ENCODE data around the gene RHBG. TPM values are rescaled to one million over a fixed set of nuclear protein-coding genes. Genes with fewer than 3 reads are reported as not detected.

The RHBG gene
- total and polyA plus RNA-seq, 2 of the 4 experiments (the other 2 are of a cell fraction) = not detected

DNA sequence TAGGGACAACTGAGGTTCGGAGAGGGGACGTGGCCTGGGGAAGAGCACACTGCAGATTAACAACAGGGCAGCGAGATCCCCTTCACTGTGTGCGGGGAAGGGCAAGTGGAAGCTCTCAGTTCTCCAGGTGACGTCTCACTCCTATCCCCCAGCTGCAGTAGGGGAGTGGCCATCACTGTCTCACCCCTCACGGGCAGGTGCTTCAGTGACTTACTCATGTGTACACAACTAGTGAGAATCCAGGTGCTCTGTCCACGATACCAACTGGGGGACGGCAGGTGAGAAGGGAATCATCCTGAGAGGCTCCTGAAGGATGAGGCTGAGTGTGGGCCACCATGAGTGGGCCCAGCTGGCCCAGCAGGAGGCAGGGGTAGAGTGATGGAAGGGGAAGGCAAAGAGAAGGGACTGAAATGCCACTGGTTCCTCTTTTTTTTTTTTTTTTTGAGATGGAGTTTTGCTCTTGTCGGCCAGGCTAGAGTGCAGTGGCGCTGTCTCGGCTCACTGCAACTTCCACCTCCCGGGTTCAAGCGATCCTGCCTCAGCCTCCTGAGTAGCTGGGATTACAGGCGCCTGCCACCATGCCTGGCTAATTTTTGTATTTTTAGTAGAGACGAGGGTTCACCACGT lies 25.9 kb downstream of the RHBG start:
- Histone ChIP-seq H2BK120ac (ENCODE audit: low read depth, low read length) (no peak overlapping the region), H3K56ac (ENCODE audit: extremely low read depth, insufficient read depth, low read length) (no peak overlapping the region), H3K4me3 (ENCODE audit: insufficient read depth, low read depth, low read length) (no peak overlapping the region), H3K9ac (ENCODE audit: low read depth, low read length) (no peak overlapping the region), H2AK9ac (replicated peaks; ENCODE audit: low read depth, low read length, poor library complexity) (no peak overlapping the region), H2BK15ac (ENCODE audit: low read depth, low read length) (no peak overlapping the region), H4K5ac (ENCODE audit: low read depth, low read length) (no peak overlapping the region), H3K9me1 (ENCODE audit: insufficient read depth, low read length) (no peaks in the 10 kb centered on the region), H2AFZ (replicated peaks; ENCODE audit: low read length, poor library complexity) (no peak overlapping the region), H3K27ac (ENCODE audit: insufficient read depth, low read length) (no peak overlapping the region), H2BK5ac (ENCODE audit: low read depth, low read length, poor library complexity, severe bottlenecking) (no peak overlapping the region), H3K36me3 (ENCODE audit: control insufficient read depth, insufficient read depth, low read length) (no peaks in the 10 kb centered on the region), H3K4me1 (ENCODE audit: control insufficient read depth, insufficient read depth, low read length) (no peaks in the 10 kb centered on the region), H3K9me3 (ENCODE audit: control insufficient read depth, insufficient read depth, low read length) (no peaks in the 10 kb centered on the region), H3K27me3 (ENCODE audit: control insufficient read depth, insufficient read depth, low read length) (peaks cover 61% of the 10 kb centered on the region), H2AK5ac (ENCODE audit: low read depth, low read length) (no peak overlapping the region), H4K91ac (ENCODE audit: insufficient read depth, low read depth, low read length) (no peak overlapping the region), H3K23ac (ENCODE audit: low read depth, low read length) (no peak overlapping the region), H3K18ac (ENCODE audit: low read depth, low read length) (no peak overlapping the region), H3K14ac (replicated peaks; ENCODE audit: low read depth, low read length) (no peak overlapping the region), H4K8ac (ENCODE audit: low read depth in 2 of 2, low read length in 2 of 2) (no peak overlapping the region), H3K4me2 (ENCODE audit: low read depth, low read length) (no peak overlapping the region), H3K4ac (ENCODE audit: low read depth, low read length) (no peak overlapping the region), H2BK20ac (ENCODE audit: low read depth, low read length) (no peak overlapping the region), H3K79me1 (ENCODE audit: low read depth in 1 of 2, low read length in 2 of 2) (no peaks in the 10 kb centered on the region), H4K20me1 (ENCODE audit: insufficient read depth, low read length) (no peaks in the 10 kb centered on the region)
- ChIA-PET POLR2A (ENCODE audit: unreplicated experiment) (no interaction called here), CTCF (interaction anchor here (1.4 kb wide), 1 partner anchor 9 kb away, joined by 4 read pairs; no protein-coding TSS in a partner anchor)
- ATAC-seq (ENCODE audit: low read depth) (no peak), DNase-seq (no peak)
- dilution Hi-C loops (cut with HindIII; ENCODE audit: low sequenced_read_pairs, unreplicated experiment) = no loop called here
- intact Hi-C loops (cut with micrococcal nuclease) = no loop called here
- TF ChIP-seq NFE2L2 (IDR thresholded peaks at IDR 0.05; ENCODE audit: low read depth, low read length) (no peak), CHD1 (IDR thresholded peaks at IDR 0.05; ENCODE audit: low read depth, low read length) (no peak), USF2 (IDR thresholded peaks at IDR 0.05; ENCODE audit: low read depth, low read length) (no peak), RFX5 (IDR thresholded peaks at IDR 0.05; ENCODE audit: low read depth, low read length) (no peak), RCOR1 (IDR thresholded peaks at IDR 0.05; ENCODE audit: insufficient replicate concordance, low read length) (no peak), MXI1 (IDR thresholded peaks at IDR 0.05; ENCODE audit: borderline replicate concordance, low read depth, low read length) (no peak), MAFK (IDR thresholded peaks at IDR 0.05; ENCODE audit: low read depth, low read length) (no peak), RAD21 (IDR thresholded peaks at IDR 0.05; ENCODE audit: low read length) (no peak)
- TF ChIP-seq, protein P1, sequence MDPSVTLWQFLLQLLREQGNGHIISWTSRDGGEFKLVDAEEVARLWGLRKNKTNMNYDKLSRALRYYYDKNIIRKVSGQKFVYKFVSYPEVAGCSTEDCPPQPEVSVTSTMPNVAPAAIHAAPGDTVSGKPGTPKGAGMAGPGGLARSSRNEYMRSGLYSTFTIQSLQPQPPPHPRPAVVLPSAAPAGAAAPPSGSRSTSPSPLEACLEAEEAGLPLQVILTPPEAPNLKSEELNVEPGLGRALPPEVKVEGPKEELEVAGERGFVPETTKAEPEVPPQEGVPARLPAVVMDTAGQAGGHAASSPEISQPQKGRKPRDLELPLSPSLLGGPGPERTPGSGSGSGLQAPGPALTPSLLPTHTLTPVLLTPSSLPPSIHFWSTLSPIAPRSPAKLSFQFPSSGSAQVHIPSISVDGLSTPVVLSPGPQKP (IDR thresholded peaks at IDR 0.05; ENCODE audit: borderline replicate concordance, low read depth, low read length) = no peak
- 80% methylated on average over 5 of the region's 16 CpGs; no CpG with 5 or more reads in 1 of the 2 experiments for WGBS, 2 experiments (ENCODE audit: extremely low coverage in 2 of 2, insufficient read length in 1 of 2)
- in situ Hi-C loops (cut with MboI; ENCODE audit: low sequenced_read_pairs) = no loop called here
- BruUV-seq (replicated peaks) = no TSS peak

All from IMR-90 (cell line).